Right lobe of liver (tissue), 6 donors: ENCODE results near the gene SEC11A. TPM values are rescaled to one million over a fixed set of nuclear protein-coding genes. Genes with fewer than 3 reads are reported as not detected.

Source experiments
- ATAC-seq, 4 donors: fragments of 200-7000 bp; cut with Tn5 transposase; one replicate each; pipeline ENCODE4 v1.9.1; 2020; ENCODE audit warnings: mild to moderate bottlenecking in 4 of 4, moderate library complexity in 4 of 4
- DNase-seq, 3 donors: peaks; one replicate each; pipeline ENCODE4 v3.0.0-alpha.2; 2020
- H3K27ac ChIP-seq, 3 donors: fragments of 200-600 bp; one replicate each; pipeline ENCODE4 v1.8.0; 2022
- H3K27me3 ChIP-seq, 2 donors: fragments of 200-600 bp; one replicate each; pipeline ENCODE4 v1.8.0; 2022
- H3K36me3 ChIP-seq, 4 donors: fragments of 200-600 bp; sonication (generic) in 1 of 4; one replicate each; pipeline versions ENCODE4 v1.5.1 to v1.8.0; 2017 to 2022; ENCODE audit warnings: control low read depth in 1 of 4
- H3K4me1 ChIP-seq, 4 donors: fragments of 200-600 bp; sonication (generic) in 1 of 4; one replicate each; pipeline versions ENCODE4 v1.5.1 to v1.8.0; 2017 to 2022; ENCODE audit warnings: control low read depth in 1 of 4
- H3K4me3 ChIP-seq, 3 donors: fragments of 200-600 bp; one replicate each; pipeline ENCODE4 v1.8.0; 2022
- H3K9me3 ChIP-seq, 4 donors: fragments of 200-600 bp; sonication (generic) in 1 of 4; one replicate each; pipeline versions ENCODE4 v1.5.1 to v1.8.0; 2017 to 2022; ENCODE audit warnings: control low read depth in 1 of 4
- CTCF ChIP-seq, 4 donors: fragments of 200-600 bp in 3 of 4; fragments of 450-650 bp in 1 of 4; IDR thresholded peaks; one replicate each; pipeline versions ENCODE4 v1.5.1 to v1.8.0; 2016 to 2022; ENCODE audit warnings: antibody characterized with exemption in 4 of 4, mild to moderate bottlenecking in 2 of 4
- POLR2A ChIP-seq: fragments of 450-650 bp; IDR thresholded peaks from one replicate; pipeline ENCODE4 v1.6.1; 2017; ENCODE audit warnings: antibody characterized with exemption, mild to moderate bottlenecking
- WGBS: methylation state at CpG from one replicate; pipeline ENCODE4 v1.1.6; 2018; ENCODE audit warnings: low coverage, low lambda C conversion rate; ENCODE audit not compliant: insufficient coverage; ENCODE audit errors: missing lambda C conversion rate; 5-methylcytosine and 5-hydroxymethylcytosine counted together
- intact Hi-C, 2 donors: fragments of 100-400 bp; cut with DNase I; formaldehyde crosslinking; loops; one replicate each; pipeline versions ENCODE4 v1.11.2 to v1.14.1; 2022
- total RNA-seq, 6 experiments: library from RNA; depleted of rRNA in 2 of 6; stranded (reverse); fragments of >200 nt in 2 of 6; fragmentation: NEBNext Ultra II Directional in 3 of 6; extraction: Animal tissue kit (Norgen Biotek cat#: 25700) in 3 of 6; gene quantifications; one replicate each; pipeline versions ENCODE4 v1.1.0 to v1.2.4, GENCODE V29; 2016 to 2023
- donor health status: DM: no; HTN: yes; CAD: no.
- donor health status: DM: no; HTN: no; CAD: no.
- donor health status: DM: no; HTN: no; CAD: no.
- donor health status: DM: no; HTN: yes; CAD: no.
- donor health status: DM: no; HTN: yes; CAD: no.

Gene SEC11A
- total RNA-seq, 6 experiments from 2014 or later = 58.7 to 71.5 (median 65.3) TPM

GRCh38 chr15:84653584-84653909 lies 62.4 kb downstream of the SEC11A start:
- ATAC-seq (no peak), DNase-seq (no peak)
- peak overlapping the region; percentile 59 to 75 (median 73) for H3K27ac ChIP-seq
- peaks cover 0 to 12% (median 3%) of the 10 kb centered on the region in 4 donors for H3K4me1 ChIP-seq
- TF ChIP-seq CTCF (IDR thresholded peaks at IDR 0.05) = no peak
- no peak for TF ChIP-seq POLR2A
- H3K9me3 ChIP-seq = no peaks in the 10 kb centered on the region
- no peaks in the 10 kb centered on the region for H3K27me3 ChIP-seq
- WGBS = 8% methylated on average over 4 of the region's 7 CpGs
- peak overlapping the region; percentile 77 to 98 (median 79) for H3K4me3 ChIP-seq
- H3K36me3 ChIP-seq = peaks cover 0 to 23% (median 5%) of the 10 kb centered on the region in 4 donors
- intact Hi-C loops = loop anchor here in 1 of 2 donors (10.0 kb wide), 2 partner anchors 61 to 231 kb away; partner anchors contain the start of genes SEC11A and SLC28A1

GRCh38 chr15:84649706-84650105 lies 66.2 kb downstream of the SEC11A start:
- intact Hi-C loops = loop anchor here in 1 of 2 donors (10.0 kb wide), 3 partner anchors 55 to 235 kb away; partner anchors contain the start of genes SEC11A and SLC28A1
- H3K27ac ChIP-seq = no peak overlapping the region
- no peaks in the 10 kb centered on the region for H3K27me3 ChIP-seq
- 100% methylated on average over 1 of the region's 2 CpGs for WGBS
- peaks cover 0 to 61% (median 20%) of the 10 kb centered on the region in 4 donors for H3K36me3 ChIP-seq
- H3K4me3 ChIP-seq = no peak overlapping the region
- H3K9me3 ChIP-seq = no peaks in the 10 kb centered on the region
- TF ChIP-seq POLR2A (no peak), CTCF (IDR thresholded peaks at IDR 0.05) (no peak)
- ATAC-seq (no peak), DNase-seq (no peak)
- peaks cover 0 to 6% (median 3%) of the 10 kb centered on the region in 4 donors for H3K4me1 ChIP-seq

- ATAC-seq = peak; percentile 43 to 69 (median 54)
- H3K27me3 ChIP-seq = no peaks in the 10 kb centered on the region
- H3K27ac ChIP-seq = no peak overlapping the region
- peaks cover 0 to 5% (median 2%) of the 10 kb centered on the region in 4 donors for H3K4me1 ChIP-seq
- peak in 2 of 3 donors; percentile 70 to 77 for DNase-seq
- H3K36me3 ChIP-seq = peaks cover 0 to 65% (median 20%) of the 10 kb centered on the region in 4 donors
- H3K4me3 ChIP-seq = no peak overlapping the region
- no peak for TF ChIP-seq CTCF (IDR thresholded peaks at IDR 0.05)
- no peak for TF ChIP-seq POLR2A
- WGBS = 30% methylated on average over 2 of the region's 3 CpGs
- intact Hi-C loops = loop anchor here in 1 of 2 donors (10.0 kb wide), 1 partner anchor 54 kb away; no protein-coding TSS in a partner anchor
- no peaks in the 10 kb centered on the region for H3K9me3 ChIP-seq
Measured at GRCh38 chr15:84648539-84648938, 67.4 kb downstream of the SEC11A start.

- Histone ChIP-seq H3K4me1 (peaks cover 0 to 5% (median 0%) of the 10 kb centered on the region in 4 donors), H3K27me3 (no peaks in the 10 kb centered on the region), H3K27ac (no peak overlapping the region), H3K36me3 (peaks cover 0 to 73% (median 26%) of the 10 kb centered on the region in 4 donors), H3K9me3 (no peaks in the 10 kb centered on the region), H3K4me3 (no peak overlapping the region)
- TF ChIP-seq POLR2A = no peak
- TF ChIP-seq CTCF (IDR thresholded peaks at IDR 0.05) = no peak
- intact Hi-C loops = loop anchor here in 1 of 2 donors (10.0 kb wide), 1 partner anchor 53 kb away; no protein-coding TSS in a partner anchor
- ATAC-seq (no peak), DNase-seq (no peak)
Measured at GRCh38 chr15:84647726-84648125, 68.2 kb downstream of the SEC11A start.
